ENCODE measurements around the gene ANKRD29. TPM values are rescaled to one million over a fixed set of nuclear protein-coding genes. Genes with fewer than 3 reads are reported as not detected.
"Not testable (repeated sequence)": the region's sequence is repeated elsewhere in the genome, so short reads cannot be mapped to it uniquely, and the experiment has no call there.

Gene ANKRD29
- total and polyA plus RNA-seq, 5 donors from 2014 or later = 0.45 TPM; not detected in 4

DNA sequence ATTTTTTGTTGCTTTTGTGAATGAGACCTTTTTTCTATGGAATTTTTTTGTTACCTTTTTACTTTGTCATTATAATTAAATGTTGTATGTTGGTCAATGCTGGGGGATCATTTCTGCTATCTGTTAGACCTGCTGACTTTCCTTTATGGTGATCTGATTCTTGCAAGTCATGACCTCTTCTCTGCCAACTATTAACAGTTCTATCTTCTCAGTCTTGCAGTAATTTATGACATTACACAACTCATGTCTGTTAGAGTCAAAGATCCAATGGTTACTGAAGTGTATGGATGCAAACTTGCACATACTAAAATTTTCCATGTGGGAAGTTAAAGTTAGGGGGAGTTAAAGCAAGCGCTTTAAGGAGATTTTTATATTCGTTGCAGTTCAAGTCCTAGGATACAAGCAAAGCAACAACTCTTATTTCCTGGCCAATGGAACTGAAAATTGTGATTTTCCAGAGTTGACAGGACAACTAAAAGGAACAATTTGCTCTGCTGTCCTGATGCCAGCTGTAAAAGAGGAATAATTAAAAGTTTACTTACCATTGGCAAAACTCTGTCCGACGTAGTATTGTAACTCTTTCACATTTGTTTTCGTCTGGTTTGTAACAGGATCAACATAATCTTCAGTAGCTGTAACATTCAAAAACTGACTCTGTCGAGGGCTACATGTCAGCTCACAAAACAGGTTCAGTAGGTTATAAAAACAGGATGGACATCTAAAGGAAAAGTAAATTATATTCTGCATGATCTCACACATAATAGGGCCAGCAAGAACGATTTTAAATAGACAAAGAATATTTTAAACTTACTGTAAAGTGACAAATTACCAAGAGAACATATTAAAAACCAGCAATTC lies 94.2 kb downstream of the ANKRD29 start:
- peaks cover 66% of the 10 kb centered on the region for H3K36me3 ChIP-seq (ENCODE audit: control insufficient read depth, insufficient read depth, low read length)

DNA sequence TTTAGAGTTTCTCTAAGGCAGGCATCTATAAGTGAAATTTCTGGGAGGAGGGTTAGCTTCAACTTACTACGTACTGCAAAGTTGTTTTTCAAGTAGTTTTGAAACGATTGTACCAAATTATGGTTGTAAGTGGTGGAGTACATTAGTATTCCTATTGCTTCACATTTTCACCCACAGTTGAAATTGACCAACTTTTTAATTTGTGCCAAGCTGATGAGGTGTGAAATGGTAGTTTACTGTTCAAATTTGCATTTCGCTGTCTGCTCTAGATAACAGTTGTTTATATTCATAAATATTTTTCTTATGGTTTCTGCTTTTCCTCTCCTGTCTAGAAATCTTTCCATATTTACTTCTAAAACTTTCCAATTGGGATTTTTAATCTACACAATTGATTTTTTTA lies 95.0 kb downstream of the ANKRD29 start:
- no peak overlapping the region for H3K27ac Mint-ChIP-seq
- H3K9me3 Mint-ChIP-seq = no peaks in the 10 kb centered on the region
- Histone ChIP-seq H3K4me3 (ENCODE audit: low read depth, low read length) (no peak overlapping the region), H3K4me1 (ENCODE audit: control insufficient read depth, insufficient read depth, low read length, poor library complexity, severe bottlenecking) (peaks cover 16% of the 10 kb centered on the region), H3K9me3 (ENCODE audit: control insufficient read depth in 2 of 2, low read length in 2 of 2) (no peaks in the 10 kb centered on the region), H3K27me3 (ENCODE audit: control insufficient read depth, insufficient read depth, low read length) (no peaks in the 10 kb centered on the region), H3K36me3 (ENCODE audit: control insufficient read depth, insufficient read depth, low read length) (peaks cover 65% of the 10 kb centered on the region), H3K27ac (ENCODE audit: insufficient read depth, low read length, poor library complexity, severe bottlenecking) (no peak overlapping the region)
- H3K4me3 Mint-ChIP-seq = no peak overlapping the region
- peaks cover 67% of the 10 kb centered on the region for H3K36me3 Mint-ChIP-seq
- H3K4me1 Mint-ChIP-seq = peaks cover 15 to 38% (median 33%) of the 10 kb centered on the region in 4 donors
- no peaks in the 10 kb centered on the region for H3K27me3 Mint-ChIP-seq
- DNase-seq (no peak), ATAC-seq (ENCODE audit: low read depth in 2 of 2) (no peak)

More for the DNA sequence above, 94.2 kb downstream of the ANKRD29 start:
- peaks cover 13 to 40% (median 36%) of the 10 kb centered on the region in 4 donors for H3K4me1 Mint-ChIP-seq
- H3K4me3 Mint-ChIP-seq = no peak overlapping the region
- Histone ChIP-seq H3K27ac (ENCODE audit: insufficient read depth, low read length, poor library complexity, severe bottlenecking) (no peak overlapping the region), H3K4me3 (ENCODE audit: low read depth, low read length) (no peak overlapping the region), H3K27me3 (ENCODE audit: control insufficient read depth, insufficient read depth, low read length) (no peaks in the 10 kb centered on the region), H3K4me1 (ENCODE audit: control insufficient read depth, insufficient read depth, low read length, poor library complexity, severe bottlenecking) (peaks cover 24% of the 10 kb centered on the region), H3K9me3 (ENCODE audit: control insufficient read depth in 2 of 2, low read length in 2 of 2) (no peaks in the 10 kb centered on the region)
- ATAC-seq (ENCODE audit: low read depth in 2 of 2) (no peak), DNase-seq (no peak)
- H3K9me3 Mint-ChIP-seq = no peaks in the 10 kb centered on the region
- H3K36me3 Mint-ChIP-seq = peaks cover 67% of the 10 kb centered on the region
- H3K27ac Mint-ChIP-seq = peak overlapping the region in 2 of 3 donors; percentile 1 to 5
- no peaks in the 10 kb centered on the region for H3K27me3 Mint-ChIP-seq

DNA sequence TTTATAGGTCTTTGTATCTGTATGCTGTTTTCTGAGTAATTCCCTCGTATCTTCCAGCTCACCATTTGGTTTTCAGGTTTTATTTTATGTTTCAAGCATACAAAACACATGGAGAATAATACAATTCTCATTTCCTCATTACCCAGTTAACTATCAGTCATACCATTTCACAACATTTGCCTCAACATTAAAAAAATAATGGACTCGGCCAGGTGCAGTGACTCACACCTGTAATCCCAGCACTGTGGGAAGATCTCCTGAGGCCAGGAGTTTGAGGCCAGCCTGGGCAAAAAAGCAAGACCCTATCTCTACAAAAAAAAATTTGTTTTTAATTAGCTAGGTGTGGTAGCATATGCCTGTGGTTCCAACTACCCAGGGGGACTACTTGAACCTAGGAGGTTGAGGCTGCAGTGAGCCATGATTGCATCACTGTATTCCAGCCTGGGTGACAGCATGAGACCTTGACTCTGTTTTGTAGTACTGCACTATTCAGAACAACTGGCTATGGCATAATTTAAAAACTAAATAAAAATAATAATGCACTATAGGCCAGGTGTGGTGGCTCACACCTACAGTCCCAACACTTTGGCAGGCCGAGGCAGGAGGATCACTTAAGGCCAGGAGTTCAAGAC lies 96.7 kb downstream of the ANKRD29 start:
- Histone ChIP-seq H3K27me3 (ENCODE audit: control insufficient read depth, insufficient read depth, low read length) (no peaks in the 10 kb centered on the region), H3K4me1 (ENCODE audit: control insufficient read depth, insufficient read depth, low read length, poor library complexity, severe bottlenecking) (no peaks in the 10 kb centered on the region), H3K9me3 (ENCODE audit: control insufficient read depth in 2 of 2, low read length in 2 of 2) (no peaks in the 10 kb centered on the region), H3K36me3 (ENCODE audit: control insufficient read depth, insufficient read depth, low read length) (peaks cover 70% of the 10 kb centered on the region), H3K4me3 (ENCODE audit: low read depth, low read length) (no peak overlapping the region), H3K27ac (ENCODE audit: insufficient read depth, low read length, poor library complexity, severe bottlenecking) (no peak overlapping the region)
- no peak overlapping the region for H3K4me3 Mint-ChIP-seq
- peaks cover 15 to 30% (median 21%) of the 10 kb centered on the region in 4 donors for H3K4me1 Mint-ChIP-seq
- H3K9me3 Mint-ChIP-seq = no peaks in the 10 kb centered on the region
- peak overlapping the region in 1 of 3 donors; percentile 39 for H3K27ac Mint-ChIP-seq
- DNase-seq (no peak), ATAC-seq (ENCODE audit: low read depth in 2 of 2) (no peak)
- peaks cover 74% of the 10 kb centered on the region for H3K36me3 Mint-ChIP-seq
- no peaks in the 10 kb centered on the region for H3K27me3 Mint-ChIP-seq

DNA sequence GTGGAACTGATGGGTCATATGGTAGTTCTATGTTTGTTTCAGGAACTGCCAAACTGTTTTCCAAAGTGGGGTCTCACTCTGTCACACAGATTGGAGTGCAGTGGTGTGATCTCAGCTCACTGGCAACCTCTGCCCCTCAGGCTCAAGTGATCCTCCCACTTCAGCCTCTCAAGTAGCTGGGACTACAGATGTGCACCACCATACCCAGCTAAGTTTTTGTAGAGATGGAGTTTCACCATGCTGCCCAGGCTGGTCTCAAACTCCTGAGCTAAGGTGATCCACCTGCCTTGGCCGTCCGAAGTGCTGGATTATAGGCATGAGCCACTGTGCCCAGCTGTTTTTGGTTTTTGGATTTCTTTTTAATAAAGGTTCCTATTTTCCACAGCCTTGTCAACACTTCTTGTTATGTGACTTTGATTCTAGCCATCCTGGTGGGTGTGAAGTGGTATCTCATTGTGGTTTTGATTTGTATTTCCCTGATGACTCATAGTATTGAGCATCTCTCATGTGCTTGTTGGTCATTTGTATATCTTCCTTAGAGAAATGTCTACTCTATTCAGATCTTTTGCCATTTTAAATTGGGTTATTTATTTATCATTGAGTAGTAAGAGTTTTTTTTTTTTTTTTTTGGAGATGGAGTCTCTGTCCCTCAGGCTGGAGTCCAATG lies 99.2 kb downstream of the ANKRD29 start:
- peaks cover 12 to 27% (median 14%) of the 10 kb centered on the region in 4 donors for H3K4me1 Mint-ChIP-seq
- peak in 1 of 3 donors; percentile 40 for DNase-seq
- H3K36me3 Mint-ChIP-seq = peaks cover 67% of the 10 kb centered on the region
- Histone ChIP-seq H3K27ac (ENCODE audit: insufficient read depth, low read length, poor library complexity, severe bottlenecking) (no peak overlapping the region), H3K4me3 (ENCODE audit: low read depth, low read length) (no peak overlapping the region), H3K4me1 (ENCODE audit: control insufficient read depth, insufficient read depth, low read length, poor library complexity, severe bottlenecking) (no peaks in the 10 kb centered on the region), H3K27me3 (ENCODE audit: control insufficient read depth, insufficient read depth, low read length) (no peaks in the 10 kb centered on the region), H3K9me3 (ENCODE audit: control insufficient read depth in 2 of 2, low read length in 2 of 2) (no peaks in the 10 kb centered on the region), H3K36me3 (ENCODE audit: control insufficient read depth, insufficient read depth, low read length) (peaks cover 62% of the 10 kb centered on the region)
- no peaks in the 10 kb centered on the region for H3K27me3 Mint-ChIP-seq
- no peaks in the 10 kb centered on the region for H3K9me3 Mint-ChIP-seq
- no peak overlapping the region for H3K27ac Mint-ChIP-seq
- ATAC-seq (ENCODE audit: low read depth in 2 of 2) = peak; percentile 78 to 89
- no peak overlapping the region for H3K4me3 Mint-ChIP-seq

DNA sequence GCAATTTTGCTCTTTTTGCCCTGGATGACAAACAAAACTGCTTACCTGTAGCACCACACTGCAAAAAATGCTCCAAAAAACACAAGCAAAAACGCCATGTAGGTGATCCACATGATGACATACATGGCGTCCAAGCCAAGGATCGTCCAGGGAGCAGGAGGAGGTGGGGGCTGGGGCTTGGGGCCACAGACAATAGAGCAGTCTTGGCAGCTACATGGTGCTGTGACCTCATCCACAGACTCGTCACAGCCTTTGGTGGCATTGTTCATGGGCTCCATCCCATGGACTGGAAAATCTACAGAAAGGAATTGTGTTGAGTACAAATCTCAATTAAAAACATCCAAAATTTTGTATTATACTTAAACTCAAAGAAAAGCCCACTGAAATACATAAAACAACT lies 102.5 kb downstream of the ANKRD29 start:
- Mint-ChIP-seq H3K4me3 (no peak overlapping the region), H3K9me3 (no peaks in the 10 kb centered on the region), H3K4me1 (peaks cover 5 to 12% (median 11%) of the 10 kb centered on the region in 4 donors), H3K36me3 (peaks cover 68% of the 10 kb centered on the region), H3K27me3 (no peaks in the 10 kb centered on the region), H3K27ac (no peak overlapping the region)
- Histone ChIP-seq H3K9me3 (ENCODE audit: control insufficient read depth in 2 of 2, low read length in 2 of 2) (no peaks in the 10 kb centered on the region), H3K36me3 (ENCODE audit: control insufficient read depth, insufficient read depth, low read length) (peaks cover 64% of the 10 kb centered on the region), H3K4me1 (ENCODE audit: control insufficient read depth, insufficient read depth, low read length, poor library complexity, severe bottlenecking) (no peaks in the 10 kb centered on the region), H3K27ac (ENCODE audit: insufficient read depth, low read length, poor library complexity, severe bottlenecking) (no peak overlapping the region), H3K27me3 (ENCODE audit: control insufficient read depth, insufficient read depth, low read length) (no peaks in the 10 kb centered on the region), H3K4me3 (ENCODE audit: low read depth, low read length) (no peak overlapping the region)
- ATAC-seq (ENCODE audit: low read depth in 2 of 2) = no peak
- DNase-seq = no peak

DNA sequence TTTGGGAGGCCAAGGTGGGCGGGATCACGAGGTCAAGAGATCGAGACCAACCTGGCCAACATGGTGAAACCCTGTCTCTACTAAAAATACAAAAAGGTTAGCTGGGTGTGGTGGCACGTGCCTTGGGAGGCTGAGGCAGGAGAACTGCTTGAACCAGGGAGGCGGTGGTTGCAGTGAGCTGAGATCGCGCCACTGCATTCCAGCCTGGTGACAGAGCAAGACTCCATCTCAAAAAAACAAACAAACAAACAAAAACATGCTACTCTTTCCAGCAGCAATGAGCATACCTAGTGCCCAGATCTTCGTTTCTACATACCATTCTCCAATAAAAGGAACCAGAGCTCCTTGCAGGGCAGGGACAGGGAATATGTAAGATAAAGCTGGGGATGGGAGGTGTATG lies 105.2 kb downstream of the ANKRD29 start:
- not testable (repeated sequence) for ATAC-seq (ENCODE audit: low read depth in 2 of 2); H3K4me3 ChIP-seq (ENCODE audit: low read depth, low read length); H3K4me3 Mint-ChIP-seq; H3K27ac ChIP-seq (ENCODE audit: insufficient read depth, low read length, poor library complexity, severe bottlenecking); DNase-seq; H3K4me1 ChIP-seq (ENCODE audit: control insufficient read depth, insufficient read depth, low read length, poor library complexity, severe bottlenecking); H3K27me3 Mint-ChIP-seq; H3K27me3 ChIP-seq (ENCODE audit: control insufficient read depth, insufficient read depth, low read length); H3K4me1 Mint-ChIP-seq; H3K27ac Mint-ChIP-seq; H3K9me3 ChIP-seq (ENCODE audit: control insufficient read depth in 2 of 2, low read length in 2 of 2); H3K9me3 Mint-ChIP-seq
- peaks cover 74% of the 10 kb centered on the region for H3K36me3 Mint-ChIP-seq
- H3K36me3 ChIP-seq (ENCODE audit: control insufficient read depth, insufficient read depth, low read length) = peaks cover 80% of the 10 kb centered on the region

DNA sequence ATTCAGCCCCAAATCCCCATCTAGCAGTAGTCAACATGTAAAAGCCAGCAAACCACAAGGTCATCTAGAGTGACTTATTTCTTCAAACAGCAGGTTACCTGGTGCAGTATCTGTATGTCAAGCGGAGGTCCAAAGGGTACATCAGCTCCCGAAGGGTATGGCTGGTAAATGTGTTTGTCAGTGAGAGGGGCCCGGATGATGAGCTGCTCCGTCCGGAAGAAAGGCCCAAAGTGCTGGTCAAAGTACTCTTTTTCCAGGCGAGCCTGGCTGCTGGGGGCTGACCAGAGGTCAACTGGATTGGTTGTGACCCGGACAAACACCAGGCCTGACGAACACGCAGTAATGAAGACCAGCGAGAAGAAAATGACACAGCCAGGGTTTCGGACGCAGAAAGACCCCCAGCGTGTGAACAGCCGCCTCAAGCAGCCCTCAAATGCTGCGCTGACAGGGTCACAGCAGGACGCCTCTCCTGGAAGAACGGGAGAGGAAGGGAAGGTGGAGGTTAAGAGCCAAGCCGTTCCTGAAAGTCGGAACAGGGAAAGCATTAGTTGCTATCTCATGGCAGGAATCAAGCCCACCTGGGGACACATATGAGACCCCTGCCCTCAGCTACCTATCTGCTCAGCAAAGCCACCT lies 106.4 kb downstream of the ANKRD29 start:
- no peaks in the 10 kb centered on the region for H3K9me3 ChIP-seq (ENCODE audit: control insufficient read depth in 2 of 2, low read length in 2 of 2)
- peaks cover 75% of the 10 kb centered on the region for H3K36me3 Mint-ChIP-seq
- DNase-seq = no peak
- H3K36me3 ChIP-seq (ENCODE audit: control insufficient read depth, insufficient read depth, low read length) = peaks cover 86% of the 10 kb centered on the region
- no peak overlapping the region for H3K27ac ChIP-seq (ENCODE audit: insufficient read depth, low read length, poor library complexity, severe bottlenecking)
- H3K4me3 ChIP-seq (ENCODE audit: low read depth, low read length) = no peak overlapping the region
- H3K27me3 ChIP-seq (ENCODE audit: control insufficient read depth, insufficient read depth, low read length) = no peaks in the 10 kb centered on the region
- no peak for ATAC-seq (ENCODE audit: low read depth in 2 of 2)
- no peak overlapping the region for H3K4me3 Mint-ChIP-seq
- H3K4me1 Mint-ChIP-seq = peaks cover 0 to 4% (median 0%) of the 10 kb centered on the region in 4 donors
- H3K9me3 Mint-ChIP-seq = peaks cover 0 to 2% (median 0%) of the 10 kb centered on the region in 7 donors
- H3K27ac Mint-ChIP-seq = peak overlapping the region in 1 of 3 donors; percentile 2
- no peaks in the 10 kb centered on the region for H3K27me3 Mint-ChIP-seq
- no peaks in the 10 kb centered on the region for H3K4me1 ChIP-seq (ENCODE audit: control insufficient read depth, insufficient read depth, low read length, poor library complexity, severe bottlenecking)

All from CD4-positive, CD25-positive, alpha-beta regulatory T cell (primary cell).